Measurements from ENCODE around the gene NOXO1. TPM values are rescaled to one million over a fixed set of nuclear protein-coding genes. Genes with fewer than 3 reads are reported as not detected.

The NOXO1 gene
- polyA plus RNA-seq, 1 of the 3 experiments (the other 2 are of a cell fraction), result 0.21 TPM

DNA sequence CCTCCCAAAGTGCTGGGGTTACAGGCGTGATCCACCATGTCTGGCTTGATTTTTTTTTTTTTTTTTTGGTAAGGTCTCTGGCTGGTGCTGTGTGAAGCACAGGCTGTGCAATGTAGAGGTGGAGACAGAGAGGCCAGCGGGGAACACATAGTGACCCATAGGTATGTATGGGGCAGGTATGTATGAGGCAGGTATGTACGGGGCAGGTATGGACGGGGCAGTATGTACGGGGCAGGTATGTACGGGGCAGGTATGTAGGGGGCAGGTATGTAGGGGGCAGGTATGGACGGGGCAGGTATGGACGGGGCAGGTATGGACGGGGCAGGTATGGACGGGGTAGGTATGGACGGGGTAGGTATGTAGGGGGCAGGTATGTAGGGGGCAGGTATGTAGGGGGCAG is 31.8 kb downstream of the NOXO1 start:
- H3K9ac ChIP-seq, result no peak overlapping the region
- no peaks in the 10 kb centered on the region for H3K9me2 ChIP-seq
- H3K4me1 ChIP-seq (ENCODE audit: control insufficient read depth in 1 of 2, insufficient read depth in 2 of 2, low read depth in 1 of 2, low read length in 1 of 2), result peaks cover 0 to 5% of the 10 kb centered on the region in 2 experiments; a peak in 1 of 4 replicates
- ChIA-PET POLR2A (no interaction called here), CTCF (interaction anchor here (1.1 kb wide), 1 partner anchor 9 kb away, joined by 5 read pairs; no protein-coding TSS in a partner anchor)
- no peaks in the 10 kb centered on the region for H3K79me2 ChIP-seq (ENCODE audit: insufficient read depth)
- no peak for DNase-seq
- 79% methylated on average over 11 of the region's 11 CpGs for WGBS (ENCODE audit: low lambda C conversion rate)
- no peak overlapping the region for H2AFZ ChIP-seq (ENCODE audit: low read depth)
- H3K4me3 ChIP-seq (ENCODE audit: low read depth in 2 of 2, low read length in 1 of 2), result no peak overlapping the region
- H3K9me3 ChIP-seq, result no peaks in the 10 kb centered on the region
- TF ChIP-seq TCF12 (IDR thresholded peaks at IDR 0.05) (no peak), POLR2AphosphoS5 (IDR thresholded peaks at IDR 0.05; ENCODE audit: low read depth, low read length) (no peak)
- no peaks in the 10 kb centered on the region for H4K20me1 ChIP-seq (ENCODE audit: insufficient read depth)
- no peaks in the 10 kb centered on the region for H3K27me3 ChIP-seq (ENCODE audit: insufficient read depth)
- no peak overlapping the region for H3K4me2 ChIP-seq
- no peak overlapping the region for H3K27ac ChIP-seq (ENCODE audit: low read depth in 2 of 2, low read length in 1 of 2)
- H3F3A ChIP-seq (replicated peaks; ENCODE audit: insufficient read depth), result no peaks in the 10 kb centered on the region
- no peaks in the 10 kb centered on the region for H3K36me3 ChIP-seq (replicated peaks in 1 of 2; ENCODE audit: control insufficient read depth in 1 of 2, insufficient read depth in 2 of 2, low read length in 1 of 2)

DNA sequence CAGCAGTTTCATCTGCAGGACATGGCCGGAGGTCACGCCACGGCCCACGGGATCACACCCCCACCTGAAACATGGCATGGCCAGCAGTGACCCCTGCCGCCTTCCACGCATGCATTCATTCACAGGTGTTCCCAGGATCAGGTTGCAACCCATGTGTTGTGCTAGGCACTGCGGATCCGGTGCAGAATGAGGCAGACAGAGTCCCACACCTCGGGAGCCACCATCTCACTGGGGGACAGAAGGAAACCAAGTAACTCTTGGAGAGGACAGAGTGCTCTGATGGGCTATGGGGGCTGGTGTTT is 33.9 kb downstream of the NOXO1 start:
- H3K27me3 ChIP-seq (ENCODE audit: insufficient read depth), result no peaks in the 10 kb centered on the region
- ChIA-PET POLR2A (no interaction called here), CTCF (interaction anchor here (1.3 kb wide), 1 partner anchor 17 kb away, joined by 4 read pairs; no protein-coding TSS in a partner anchor)
- no peak for TF ChIP-seq RCOR1 (IDR thresholded peaks at IDR 0.05; ENCODE audit: low read length)
- TF ChIP-seq YY1 (IDR thresholded peaks at IDR 0.05; ENCODE audit: low read depth), result no peak
- no peak for TF ChIP-seq RFX5 (IDR thresholded peaks at IDR 0.05; ENCODE audit: low read length)
- no peak for TF ChIP-seq MXI1 (IDR thresholded peaks at IDR 0.05; ENCODE audit: low read depth, low read length)
- TF ChIP-seq MEF2A (IDR thresholded peaks at IDR 0.05; ENCODE audit: borderline replicate concordance, low read depth), result no peak
- TF ChIP-seq, protein P1, sequence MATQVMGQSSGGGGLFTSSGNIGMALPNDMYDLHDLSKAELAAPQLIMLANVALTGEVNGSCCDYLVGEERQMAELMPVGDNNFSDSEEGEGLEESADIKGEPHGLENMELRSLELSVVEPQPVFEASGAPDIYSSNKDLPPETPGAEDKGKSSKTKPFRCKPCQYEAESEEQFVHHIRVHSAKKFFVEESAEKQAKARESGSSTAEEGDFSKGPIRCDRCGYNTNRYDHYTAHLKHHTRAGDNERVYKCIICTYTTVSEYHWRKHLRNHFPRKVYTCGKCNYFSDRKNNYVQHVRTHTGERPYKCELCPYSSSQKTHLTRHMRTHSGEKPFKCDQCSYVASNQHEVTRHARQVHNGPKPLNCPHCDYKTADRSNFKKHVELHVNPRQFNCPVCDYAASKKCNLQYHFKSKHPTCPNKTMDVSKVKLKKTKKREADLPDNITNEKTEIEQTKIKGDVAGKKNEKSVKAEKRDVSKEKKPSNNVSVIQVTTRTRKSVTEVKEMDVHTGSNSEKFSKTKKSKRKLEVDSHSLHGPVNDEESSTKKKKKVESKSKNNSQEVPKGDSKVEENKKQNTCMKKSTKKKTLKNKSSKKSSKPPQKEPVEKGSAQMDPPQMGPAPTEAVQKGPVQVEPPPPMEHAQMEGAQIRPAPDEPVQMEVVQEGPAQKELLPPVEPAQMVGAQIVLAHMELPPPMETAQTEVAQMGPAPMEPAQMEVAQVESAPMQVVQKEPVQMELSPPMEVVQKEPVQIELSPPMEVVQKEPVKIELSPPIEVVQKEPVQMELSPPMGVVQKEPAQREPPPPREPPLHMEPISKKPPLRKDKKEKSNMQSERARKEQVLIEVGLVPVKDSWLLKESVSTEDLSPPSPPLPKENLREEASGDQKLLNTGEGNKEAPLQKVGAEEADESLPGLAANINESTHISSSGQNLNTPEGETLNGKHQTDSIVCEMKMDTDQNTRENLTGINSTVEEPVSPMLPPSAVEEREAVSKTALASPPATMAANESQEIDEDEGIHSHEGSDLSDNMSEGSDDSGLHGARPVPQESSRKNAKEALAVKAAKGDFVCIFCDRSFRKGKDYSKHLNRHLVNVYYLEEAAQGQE (IDR thresholded peaks at IDR 0.05; ENCODE audit: low read depth, low read length), result no peak
- no peak for TF ChIP-seq EZH2phosphoT487 (IDR thresholded peaks at IDR 0.05; ENCODE audit: borderline replicate concordance, low read depth)
- TF ChIP-seq SMC3 (IDR thresholded peaks at IDR 0.05; ENCODE audit: low read depth, low read length), result no peak
- TF ChIP-seq, protein P2, sequence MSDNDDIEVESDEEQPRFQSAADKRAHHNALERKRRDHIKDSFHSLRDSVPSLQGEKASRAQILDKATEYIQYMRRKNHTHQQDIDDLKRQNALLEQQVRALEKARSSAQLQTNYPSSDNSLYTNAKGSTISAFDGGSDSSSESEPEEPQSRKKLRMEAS (IDR thresholded peaks at IDR 0.05; ENCODE audit: low read depth), result no peak
- no peak for TF ChIP-seq NFIC (IDR thresholded peaks at IDR 0.05; ENCODE audit: borderline replicate concordance)
- no peak for TF ChIP-seq NRF1 (IDR thresholded peaks at IDR 0.05; ENCODE audit: low read depth, low read length)
- H3K4me2 ChIP-seq, result no peak overlapping the region
- 78% methylated on average over 9 of the region's 9 CpGs for WGBS (ENCODE audit: low lambda C conversion rate)
- no peak for DNase-seq
- no peaks in the 10 kb centered on the region for H3K36me3 ChIP-seq (replicated peaks in 1 of 2; ENCODE audit: control insufficient read depth in 1 of 2, insufficient read depth in 2 of 2, low read length in 1 of 2)
- H3K4me3 ChIP-seq (ENCODE audit: low read depth in 2 of 2, low read length in 1 of 2), result no peak overlapping the region
- H3K9ac ChIP-seq, result no peak overlapping the region
- H3K27ac ChIP-seq (ENCODE audit: low read depth in 2 of 2, low read length in 1 of 2), result no peak overlapping the region
- no peaks in the 10 kb centered on the region for H3K9me2 ChIP-seq
- peaks cover 0 to 2% of the 10 kb centered on the region in 2 experiments; a peak in 2 of 4 replicates for H3K4me1 ChIP-seq (ENCODE audit: control insufficient read depth in 1 of 2, insufficient read depth in 2 of 2, low read depth in 1 of 2, low read length in 1 of 2)
- no peaks in the 10 kb centered on the region for H3K9me3 ChIP-seq
- no peaks in the 10 kb centered on the region for H3K79me2 ChIP-seq (ENCODE audit: insufficient read depth)
- no peaks in the 10 kb centered on the region for H4K20me1 ChIP-seq (ENCODE audit: insufficient read depth)
- no peaks in the 10 kb centered on the region for H3F3A ChIP-seq (replicated peaks; ENCODE audit: insufficient read depth)
- no peak overlapping the region for H2AFZ ChIP-seq (ENCODE audit: low read depth)
